Eye (tissue), 1 donor: ENCODE measurements around the gene ATP10A.
"Not testable (repeated sequence)": the region's sequence is repeated elsewhere in the genome, so short reads cannot be mapped to it uniquely, and the experiment has no call there.

ENCODE experiments used
- DNase-seq: peaks from one replicate; pipeline ENCODE4 v3.0.0-alpha.2; 2015

The ATP10A gene

GRCh38 chr15:25673972-25674371, 189.2 kb downstream of the ATP10A start:
- DNase-seq, result no peak

DNA sequence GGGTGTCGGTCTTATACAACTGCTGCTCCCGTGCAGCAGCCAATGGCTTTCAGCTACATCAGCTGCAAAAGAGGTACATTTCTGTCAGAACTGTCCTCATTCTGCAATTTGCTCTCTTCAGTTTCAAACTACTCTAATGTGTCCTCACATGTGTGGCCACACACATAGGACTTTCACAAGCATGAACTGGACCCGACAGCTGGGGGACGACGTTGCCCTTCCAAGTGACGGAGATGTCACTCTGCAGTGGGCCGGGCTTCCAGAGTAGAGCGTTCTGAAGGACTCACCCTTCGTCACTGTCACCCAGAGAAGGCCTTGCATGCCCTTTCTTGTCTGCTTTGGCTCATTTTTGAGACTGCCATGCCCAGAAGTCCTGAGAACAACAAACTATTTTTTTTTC, 189.8 kb downstream of the ATP10A start:
- no peak for DNase-seq

DNA sequence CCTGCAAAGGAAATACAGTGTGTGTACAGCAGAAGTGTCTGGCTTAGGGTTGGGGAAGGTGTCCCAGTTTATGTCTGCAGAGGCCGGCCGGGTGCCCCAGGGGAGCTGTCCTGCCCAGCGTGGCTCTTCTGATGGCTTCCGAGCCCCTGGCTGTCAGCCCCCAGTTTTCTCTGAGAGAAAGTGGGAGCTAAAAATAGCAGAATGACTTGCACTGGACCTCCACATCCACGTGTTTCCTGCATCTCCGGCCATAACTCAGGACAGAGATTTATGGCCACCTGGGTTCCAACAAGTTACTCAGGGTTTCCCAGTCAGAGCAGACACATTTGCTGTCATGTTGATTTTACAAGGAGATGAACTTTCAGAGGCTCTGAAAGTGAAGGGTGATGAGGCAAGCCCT, 192.0 kb downstream of the ATP10A start:
- DNase-seq, result no peak

- peak; percentile 57 for DNase-seq
These were observed 192.5 kb downstream of the ATP10A start for GRCh38 chr15:25670621-25671020.

- DNase-seq, result peak; percentile 89
These were observed 193.0 kb downstream of the ATP10A start for GRCh38 chr15:25670025-25670554.

- no peak for DNase-seq
These were observed 194.2 kb downstream of the ATP10A start for GRCh38 chr15:25668901-25669300.

DNA sequence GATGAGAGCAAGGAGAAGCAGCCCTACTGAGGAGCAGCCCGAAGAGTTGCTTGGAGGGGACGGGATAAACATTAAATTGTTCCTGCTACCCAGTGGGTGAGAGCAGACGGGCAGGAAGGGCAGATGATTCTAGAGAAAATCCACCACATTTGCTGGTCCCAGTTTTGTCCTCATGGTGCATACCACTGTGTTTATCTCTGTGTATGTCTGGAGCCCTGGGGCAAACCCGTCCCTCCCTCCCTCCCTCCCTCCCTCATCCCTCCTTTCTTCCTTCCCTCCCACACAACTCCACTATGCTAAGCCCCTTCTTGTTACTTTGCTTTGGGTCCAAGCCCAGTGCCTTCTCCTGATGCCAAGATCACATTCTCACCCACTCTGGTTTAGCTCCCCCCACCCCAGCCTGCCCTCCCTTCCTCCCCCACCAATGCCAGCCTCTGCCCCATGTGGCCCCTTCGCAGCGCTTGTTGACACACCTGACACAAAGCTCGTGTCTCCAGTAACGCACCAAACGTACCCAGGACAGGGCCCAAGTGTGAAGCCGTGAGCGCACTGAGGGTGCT, 194.8 kb downstream of the ATP10A start:
- DNase-seq, result no peak

DNA sequence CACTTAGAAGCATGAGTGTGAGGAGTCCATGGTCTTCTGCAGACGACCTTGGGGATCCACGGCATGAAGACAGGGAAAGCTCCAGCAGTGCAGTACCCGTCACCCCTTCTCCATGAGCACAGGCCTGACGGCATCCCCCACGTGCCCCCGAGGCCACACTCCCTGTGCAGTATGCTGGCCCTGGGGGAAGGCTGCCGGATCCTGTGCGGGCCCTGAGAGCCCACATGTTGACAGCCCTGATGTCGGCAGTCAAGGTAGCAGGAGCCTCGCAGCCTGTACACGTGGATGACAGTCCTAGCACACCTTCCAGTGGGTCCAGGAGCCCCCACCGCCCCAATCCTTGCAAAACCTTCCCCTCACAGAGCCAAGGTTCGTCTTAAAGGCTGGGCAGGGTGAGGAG, 195.3 kb downstream of the ATP10A start:
- DNase-seq, result no peak

DNA sequence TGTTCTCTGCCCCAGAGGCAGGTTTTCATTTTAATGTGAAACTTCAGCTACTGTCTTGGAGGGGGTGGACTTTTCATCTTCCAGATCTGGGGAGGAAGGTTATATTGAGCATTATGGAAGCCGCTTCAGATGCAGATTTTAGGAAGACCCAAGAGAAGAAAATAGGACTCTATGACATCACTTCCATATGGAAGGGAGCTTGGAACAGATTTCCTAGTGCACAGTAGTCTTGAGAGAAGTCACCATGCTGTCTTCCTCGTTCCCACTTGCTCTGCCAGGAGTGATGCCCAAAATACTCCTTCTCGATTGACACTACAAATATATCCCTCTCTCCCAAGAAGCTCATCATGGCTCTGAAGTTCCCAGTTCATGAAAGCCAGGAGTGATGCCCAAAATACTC, 197.2 kb downstream of the ATP10A start:
- DNase-seq, result no peak

DNA sequence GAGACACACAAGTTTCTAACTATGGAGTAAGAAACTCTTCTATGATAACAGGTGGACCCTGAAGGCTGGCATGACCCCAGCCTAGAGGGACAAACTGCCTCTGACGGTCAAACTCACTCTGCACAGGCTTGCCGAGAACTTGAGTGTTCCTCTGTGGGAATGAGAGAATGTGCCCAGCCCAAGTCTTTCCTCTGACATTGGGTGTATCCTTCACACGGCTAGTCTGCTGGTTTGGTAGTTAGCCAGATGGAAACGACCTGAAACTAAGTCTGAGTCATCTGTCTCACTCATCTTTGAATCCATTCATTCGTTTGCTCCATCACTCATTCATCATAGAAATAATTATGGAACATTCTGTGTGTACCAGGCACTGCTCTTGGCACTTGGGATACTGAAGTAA, 198.4 kb downstream of the ATP10A start:
- DNase-seq, result no peak

- DNase-seq, result no peak
These were observed 199.6 kb downstream of the ATP10A start for GRCh38 chr15:25663515-25663914.

DNA sequence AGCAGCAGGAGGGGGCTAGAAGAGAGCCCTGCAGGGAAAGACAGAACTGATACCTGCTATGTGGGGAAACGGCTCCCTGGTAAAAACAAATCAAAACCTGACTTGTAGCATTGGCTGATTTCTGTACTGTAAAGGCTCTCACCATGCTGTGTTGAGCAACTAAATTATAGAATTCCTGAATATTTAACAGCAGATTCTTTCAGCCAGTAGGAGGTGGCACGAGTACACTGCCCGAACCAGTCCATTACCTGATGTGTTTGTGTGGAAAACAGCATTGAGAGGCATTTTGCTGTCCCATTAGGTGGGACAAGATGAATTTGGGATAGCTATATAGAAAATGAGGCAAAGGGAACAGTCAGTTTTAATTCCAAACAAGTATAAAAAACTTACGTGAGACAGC, 201.2 kb downstream of the ATP10A start:
- no peak for DNase-seq

GRCh38 chr15:25659251-25659650, 203.9 kb downstream of the ATP10A start:
- no peak for DNase-seq

GRCh38 chr15:25658560-25658959, 204.6 kb downstream of the ATP10A start:
- DNase-seq, result no peak

GRCh38 chr15:25655207-25655948, 207.7 kb downstream of the ATP10A start:
- DNase-seq, result no peak

DNA sequence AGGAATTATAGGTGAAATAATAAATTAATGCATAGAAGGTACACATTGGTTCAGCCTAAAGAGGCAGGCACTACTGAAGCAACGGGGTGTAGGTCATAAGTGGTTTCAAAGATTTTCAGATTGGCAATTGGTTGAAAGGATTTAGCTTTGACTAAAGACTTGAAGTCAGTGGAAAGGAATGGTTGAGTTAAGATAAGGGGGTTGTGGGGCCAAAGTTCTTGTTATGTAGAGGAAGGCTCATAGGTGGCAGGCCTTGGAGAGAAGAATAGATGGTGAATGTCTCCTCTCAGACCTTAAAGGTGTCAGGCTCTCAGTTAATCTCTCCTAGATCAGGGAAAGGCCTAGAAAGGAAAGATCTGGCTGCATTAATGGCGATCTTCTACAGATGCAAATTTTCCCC, 209.8 kb downstream of the ATP10A start:
- DNase-seq, result no peak

DNA sequence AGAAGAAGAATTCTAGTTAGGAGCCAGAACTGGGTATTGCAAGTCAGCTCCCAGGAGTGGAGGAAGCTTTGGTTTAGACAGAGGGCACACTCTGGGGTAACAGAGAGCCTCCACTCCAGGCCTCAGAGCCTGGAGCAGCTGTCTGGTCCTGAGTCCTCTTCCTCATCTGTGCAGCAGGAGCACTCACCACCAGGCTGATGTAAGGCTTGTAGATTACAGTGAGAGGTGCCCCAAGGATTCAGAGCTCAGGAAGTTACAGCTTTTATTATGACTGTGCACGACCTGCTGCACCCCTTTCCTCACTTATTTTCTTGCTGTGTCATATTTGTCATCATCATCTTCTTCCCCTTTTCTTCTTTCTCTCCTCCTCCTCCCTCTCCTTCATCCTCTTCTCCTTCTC, 210.4 kb downstream of the ATP10A start:
- DNase-seq, result no peak

DNA sequence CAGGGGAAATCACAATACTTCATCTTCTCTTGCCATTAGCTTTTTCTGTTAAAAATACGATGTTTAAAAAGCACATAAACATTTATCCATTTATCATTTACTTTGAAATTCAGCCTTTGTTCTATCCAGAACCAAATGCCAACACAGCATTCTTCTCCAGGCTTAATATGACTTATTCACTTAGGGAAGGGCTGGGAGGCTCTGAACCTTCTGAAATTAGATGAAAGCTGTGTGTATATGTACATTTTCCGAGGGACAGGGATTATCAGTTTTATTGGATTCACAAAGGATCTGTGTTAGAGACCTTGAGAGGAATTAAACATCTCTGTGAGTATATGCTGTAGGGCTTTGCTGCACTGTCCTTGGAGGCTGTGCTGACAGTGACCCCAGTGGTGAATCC, 213.7 kb downstream of the ATP10A start:
- DNase-seq, result no peak

DNA sequence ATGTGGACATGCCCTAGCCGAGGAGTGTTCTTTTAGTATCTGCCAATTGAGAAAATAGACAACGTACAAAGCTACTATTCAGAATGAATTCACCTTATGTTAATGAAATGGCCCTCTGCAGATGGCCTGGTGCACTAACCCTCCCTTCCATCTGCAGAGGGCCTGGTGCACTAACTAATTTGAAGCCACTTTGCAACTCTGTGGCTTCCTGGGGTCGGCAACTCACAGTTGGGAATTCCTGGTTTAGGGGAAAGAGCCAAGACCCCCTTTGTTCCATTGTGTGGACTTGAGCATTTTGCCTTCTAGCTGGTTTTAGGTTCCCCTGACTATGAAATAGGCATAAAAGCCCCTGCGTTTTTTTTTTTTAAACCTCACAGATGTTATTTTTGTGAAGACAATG, 220.0 kb downstream of the ATP10A start:
- no peak for DNase-seq

GRCh38 chr15:25641762-25642161, 221.4 kb downstream of the ATP10A start:
- peak; percentile 58 for DNase-seq

DNA sequence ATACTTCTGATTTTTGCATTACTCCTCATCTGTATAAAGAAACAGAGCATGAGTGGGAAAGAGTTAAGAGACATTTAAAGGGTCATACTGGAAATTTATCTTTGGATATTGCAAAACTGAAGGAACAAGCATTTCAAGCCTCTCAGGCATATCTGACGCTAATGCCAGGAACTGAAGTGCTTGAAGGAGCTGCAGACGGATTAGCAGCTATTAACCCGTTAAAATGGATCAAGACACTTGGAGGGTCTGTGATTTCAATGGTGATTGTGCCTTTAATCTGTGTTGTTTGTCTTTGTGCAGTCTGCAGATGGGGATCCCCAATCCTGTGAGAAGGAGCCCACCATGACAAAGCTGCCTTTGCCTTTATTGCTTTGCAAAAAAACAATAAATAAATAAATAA, 221.8 kb downstream of the ATP10A start:
- no peak for DNase-seq

DNA sequence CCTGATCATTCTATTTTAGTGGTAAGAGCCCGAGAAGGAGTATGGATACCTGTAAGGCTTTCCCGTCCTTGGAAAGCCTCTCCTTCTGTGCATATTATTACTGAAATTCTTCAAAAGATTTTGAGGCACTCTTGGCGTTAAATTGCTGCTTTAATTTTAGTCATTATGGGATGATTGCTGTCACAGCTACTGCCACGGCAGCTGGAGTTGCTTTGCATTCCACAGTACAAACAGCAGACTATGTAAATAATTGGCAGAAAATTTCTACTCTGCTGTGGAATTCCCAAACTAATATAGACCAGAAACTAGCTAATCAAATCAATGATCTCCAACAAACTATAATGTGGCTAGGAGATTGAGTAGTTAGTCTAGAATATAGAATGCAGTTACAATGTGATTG, 222.2 kb downstream of the ATP10A start:
- peak; percentile 29 for DNase-seq

DNA sequence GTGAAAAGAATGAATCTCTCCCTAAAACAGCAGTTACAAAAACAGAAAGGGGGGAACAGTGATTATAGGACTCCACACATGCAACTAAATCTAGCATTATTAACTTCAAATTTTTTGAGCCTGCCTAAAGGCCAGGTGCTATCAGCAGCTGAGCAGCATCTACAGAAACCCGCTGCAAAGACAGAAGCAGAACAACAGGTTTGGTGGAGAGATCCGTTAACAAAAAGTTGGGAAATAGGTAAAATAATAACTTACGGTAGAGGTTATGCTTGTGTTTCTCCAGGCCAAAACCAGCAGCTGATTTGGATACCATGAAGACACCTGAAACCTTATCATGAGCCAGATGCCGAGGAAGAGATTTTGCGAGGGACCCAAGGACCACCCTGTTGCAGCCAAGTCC, 222.7 kb downstream of the ATP10A start:
- DNase-seq, result no peak

DNA sequence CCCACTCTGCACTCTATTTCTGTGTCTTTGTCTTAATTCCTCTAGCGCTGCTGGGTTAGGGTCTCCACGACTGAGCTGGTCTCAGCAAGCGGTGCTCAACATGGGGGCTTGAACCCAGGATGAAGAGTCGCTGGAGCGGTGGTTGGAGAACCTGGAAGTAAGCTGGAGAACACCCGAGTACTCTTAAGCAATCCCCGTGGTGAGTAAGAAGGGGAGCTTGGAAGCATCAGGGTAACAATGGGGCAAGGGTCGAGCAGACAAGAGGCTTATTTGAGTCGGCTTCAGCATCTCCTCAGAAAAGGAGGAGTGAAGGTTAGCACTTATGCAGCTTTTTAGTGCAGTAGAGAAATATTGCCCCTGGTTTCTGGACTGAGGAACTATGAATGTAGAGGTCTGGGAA, 226.6 kb downstream of the ATP10A start:
- not testable (repeated sequence) for DNase-seq

DNA sequence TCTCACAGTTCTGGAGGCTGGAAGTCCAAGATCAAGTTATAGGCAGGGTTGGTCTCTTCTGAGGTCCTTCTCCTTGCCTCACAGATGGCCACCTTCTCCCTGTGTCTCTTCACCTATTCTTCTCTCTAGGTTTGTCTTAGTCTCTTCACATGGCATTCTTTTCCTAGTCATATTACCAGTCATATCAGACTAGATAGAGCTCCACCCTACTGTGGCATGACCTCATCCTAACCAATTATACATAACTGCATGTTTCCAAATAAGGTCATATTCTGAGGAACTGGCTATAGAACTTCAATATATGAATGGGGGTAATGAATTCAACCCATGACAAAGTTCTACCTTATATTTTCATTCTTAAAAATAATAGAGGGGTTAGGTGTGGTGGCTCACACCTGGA, 227.9 kb downstream of the ATP10A start:
- DNase-seq, result no peak
